Right lobe of liver (tissue), 6 donors: ENCODE data around the gene ZBED3. TPM values are rescaled to one million over a fixed set of nuclear protein-coding genes. Genes with fewer than 3 reads are reported as not detected.

Experiments used
- ATAC-seq, 4 donors: fragments of 200-7000 bp; cut with Tn5 transposase; one replicate each; pipeline ENCODE4 v1.9.1; 2020; ENCODE audit warnings: mild to moderate bottlenecking in 4 of 4, moderate library complexity in 4 of 4
- DNase-seq, 3 donors: peaks; one replicate each; pipeline ENCODE4 v3.0.0-alpha.2; 2020
- H3K27ac ChIP-seq, 3 donors: fragments of 200-600 bp; one replicate each; pipeline ENCODE4 v1.8.0; 2022
- H3K27me3 ChIP-seq, 2 donors: fragments of 200-600 bp; one replicate each; pipeline ENCODE4 v1.8.0; 2022
- H3K36me3 ChIP-seq, 4 donors: fragments of 200-600 bp; sonication (generic) in 1 of 4; one replicate each; pipeline versions ENCODE4 v1.5.1 to v1.8.0; 2017 to 2022; ENCODE audit warnings: control low read depth in 1 of 4
- H3K4me1 ChIP-seq, 4 donors: fragments of 200-600 bp; sonication (generic) in 1 of 4; one replicate each; pipeline versions ENCODE4 v1.5.1 to v1.8.0; 2017 to 2022; ENCODE audit warnings: control low read depth in 1 of 4
- H3K4me3 ChIP-seq, 3 donors: fragments of 200-600 bp; one replicate each; pipeline ENCODE4 v1.8.0; 2022
- H3K9me3 ChIP-seq, 4 donors: fragments of 200-600 bp; sonication (generic) in 1 of 4; one replicate each; pipeline versions ENCODE4 v1.5.1 to v1.8.0; 2017 to 2022; ENCODE audit warnings: control low read depth in 1 of 4
- CTCF ChIP-seq, 4 donors: fragments of 200-600 bp in 3 of 4; fragments of 450-650 bp in 1 of 4; IDR thresholded peaks; one replicate each; pipeline versions ENCODE4 v1.5.1 to v1.8.0; 2016 to 2022; ENCODE audit warnings: antibody characterized with exemption in 4 of 4, mild to moderate bottlenecking in 2 of 4
- POLR2A ChIP-seq: fragments of 450-650 bp; IDR thresholded peaks from one replicate; pipeline ENCODE4 v1.6.1; 2017; ENCODE audit warnings: antibody characterized with exemption, mild to moderate bottlenecking
- WGBS: methylation state at CpG from one replicate; pipeline ENCODE4 v1.1.6; 2018; ENCODE audit warnings: low coverage, low lambda C conversion rate; ENCODE audit not compliant: insufficient coverage; ENCODE audit errors: missing lambda C conversion rate; 5-methylcytosine and 5-hydroxymethylcytosine counted together
- intact Hi-C, 2 donors: fragments of 100-400 bp; cut with DNase I; formaldehyde crosslinking; loops; one replicate each; pipeline versions ENCODE4 v1.11.2 to v1.14.1; 2022
- total RNA-seq, 6 experiments: library from RNA; depleted of rRNA in 2 of 6; stranded (reverse); fragments of >200 nt in 2 of 6; fragmentation: NEBNext Ultra II Directional in 3 of 6; extraction: Animal tissue kit (Norgen Biotek cat#: 25700) in 3 of 6; gene quantifications; one replicate each; pipeline versions ENCODE4 v1.1.0 to v1.2.4, GENCODE V29; 2016 to 2023
- donor health status: DM: no; HTN: yes; CAD: no.
- donor health status: DM: no; HTN: no; CAD: no.
- donor health status: DM: no; HTN: no; CAD: no.
- donor health status: DM: no; HTN: yes; CAD: no.
- donor health status: DM: no; HTN: yes; CAD: no.

The ZBED3 gene
- total RNA-seq, 6 experiments from 2014 or later: 3.6 to 29.4 (median 11.0) TPM

GRCh38 chr5:77076961-77077828 lies 9.9 kb downstream of the ZBED3 start:
- Histone ChIP-seq H3K27ac (peak overlapping the region in 1 of 3 donors; percentile 33), H3K4me1 (no peaks in the 10 kb centered on the region), H3K36me3 (no peaks in the 10 kb centered on the region), H3K27me3 (no peaks in the 10 kb centered on the region), H3K9me3 (no peaks in the 10 kb centered on the region), H3K4me3 (peak overlapping the region in 2 of 3 donors; percentile 12 to 52)
- ATAC-seq: peak; percentile 69 to 90 (median 80)
- 42% methylated on average over 5 of the region's 105 CpGs for WGBS
- DNase-seq: peak; percentile 68 to 73 (median 70)
- no peak for TF ChIP-seq POLR2A
- peak; percentile 33 to 69 (median 43) for TF ChIP-seq CTCF (IDR thresholded peaks at IDR 0.05)
- intact Hi-C loops: no loop called here

- Histone ChIP-seq H3K27me3 (no peaks in the 10 kb centered on the region), H3K27ac (no peak overlapping the region), H3K4me3 (no peak overlapping the region), H3K9me3 (no peaks in the 10 kb centered on the region), H3K4me1 (no peaks in the 10 kb centered on the region), H3K36me3 (no peaks in the 10 kb centered on the region)
- intact Hi-C loops: no loop called here
- no peak for ATAC-seq
- TF ChIP-seq POLR2A: no peak
- no peak for TF ChIP-seq CTCF (IDR thresholded peaks at IDR 0.05)
- WGBS: 92% methylated on average over 4 of the region's 4 CpGs
- DNase-seq: no peak
Observed at GRCh38 chr5:77074745-77075144, 12.3 kb downstream of the ZBED3 start.

GRCh38 chr5:77073667-77074066 lies 13.4 kb downstream of the ZBED3 start:
- no peaks in the 10 kb centered on the region for H3K36me3 ChIP-seq
- WGBS: 86% methylated on average over 2 of the region's 2 CpGs
- no peak overlapping the region for H3K4me3 ChIP-seq
- no peaks in the 10 kb centered on the region for H3K9me3 ChIP-seq
- TF ChIP-seq CTCF (IDR thresholded peaks at IDR 0.05): no peak
- TF ChIP-seq POLR2A: no peak
- H3K4me1 ChIP-seq: no peaks in the 10 kb centered on the region
- no peak for ATAC-seq
- intact Hi-C loops: no loop called here
- no peak overlapping the region for H3K27ac ChIP-seq
- H3K27me3 ChIP-seq: no peaks in the 10 kb centered on the region
- no peak for DNase-seq

GRCh38 chr5:77066823-77067442 lies 20.2 kb downstream of the ZBED3 start:
- ATAC-seq: peak in 1 of 4 donors; percentile 55
- H3K9me3 ChIP-seq: no peaks in the 10 kb centered on the region
- no peaks in the 10 kb centered on the region for H3K27me3 ChIP-seq
- 90% methylated on average over 1 of the region's 1 CpG for WGBS
- H3K4me3 ChIP-seq: no peak overlapping the region
- TF ChIP-seq CTCF (IDR thresholded peaks at IDR 0.05): no peak
- no peak for TF ChIP-seq POLR2A
- DNase-seq: no peak
- H3K27ac ChIP-seq: no peak overlapping the region
- no peaks in the 10 kb centered on the region for H3K4me1 ChIP-seq
- peaks cover 0 to 10% (median 2%) of the 10 kb centered on the region in 4 donors for H3K36me3 ChIP-seq
- intact Hi-C loops: no loop called here
